Measurements from ENCODE around the gene SAYSD1.

The SAYSD1 gene

DNA sequence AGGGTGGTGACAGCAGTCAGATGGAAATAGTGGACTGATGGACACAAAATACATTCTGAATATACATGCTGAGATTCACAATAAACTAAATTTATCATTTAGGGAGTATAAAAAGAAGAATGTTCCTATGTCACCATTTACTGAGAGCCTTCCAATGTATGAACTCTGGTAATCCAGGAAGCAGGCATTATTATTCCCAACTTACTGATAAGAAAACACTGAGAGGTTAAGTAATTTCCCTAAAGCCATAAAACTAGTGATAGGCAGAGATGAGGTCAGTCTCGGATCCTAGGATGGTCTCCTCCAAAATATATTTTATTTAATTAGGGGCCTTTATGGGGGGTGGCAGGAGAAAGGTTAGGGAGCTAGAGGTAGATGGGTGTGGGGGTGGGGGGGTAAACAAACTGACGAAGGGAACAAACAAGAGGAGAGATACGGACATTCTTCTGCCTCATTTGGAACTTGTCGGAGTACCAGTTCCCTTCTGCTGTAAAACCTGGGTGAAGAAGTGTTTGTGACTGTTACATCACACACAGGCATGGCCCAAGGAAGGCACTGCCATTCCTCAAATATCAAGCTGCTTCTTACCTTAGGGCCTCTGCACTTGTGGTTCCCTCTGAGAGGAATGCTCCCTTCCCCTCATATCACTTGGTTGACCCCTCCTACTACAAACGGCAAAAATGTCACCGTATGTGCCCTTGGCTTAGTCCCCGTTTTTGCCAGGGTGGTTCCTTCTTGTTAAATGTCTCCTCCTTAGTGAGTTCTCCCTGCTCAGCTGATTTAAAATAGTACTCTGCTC is 6.7 kb downstream of the SAYSD1 start:
- no peak for DNase-seq (ENCODE audit: low read depth in 1 of 2, low spot score in 1 of 2)

DNA sequence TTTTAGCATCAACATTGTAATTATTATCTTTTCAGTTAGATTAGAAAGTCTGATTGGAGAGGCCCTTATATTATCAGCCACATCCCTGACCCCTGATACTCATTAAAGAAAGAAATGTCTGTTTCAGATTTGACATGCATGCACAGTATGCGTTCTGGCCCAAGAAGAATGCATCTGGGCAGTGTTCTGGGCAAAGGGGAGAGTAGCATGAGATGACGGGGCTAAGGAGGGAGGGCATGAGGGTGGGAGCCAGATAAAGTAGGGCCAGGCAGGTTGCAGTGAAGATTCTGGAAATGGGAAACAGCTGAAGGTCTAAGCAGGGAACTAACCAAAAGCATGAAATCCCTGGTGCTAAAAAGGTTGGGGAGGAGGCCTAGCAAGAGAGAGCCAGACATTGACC is 7.3 kb downstream of the SAYSD1 start:
- no peak for DNase-seq (ENCODE audit: low read depth in 1 of 2, low spot score in 1 of 2)

DNA sequence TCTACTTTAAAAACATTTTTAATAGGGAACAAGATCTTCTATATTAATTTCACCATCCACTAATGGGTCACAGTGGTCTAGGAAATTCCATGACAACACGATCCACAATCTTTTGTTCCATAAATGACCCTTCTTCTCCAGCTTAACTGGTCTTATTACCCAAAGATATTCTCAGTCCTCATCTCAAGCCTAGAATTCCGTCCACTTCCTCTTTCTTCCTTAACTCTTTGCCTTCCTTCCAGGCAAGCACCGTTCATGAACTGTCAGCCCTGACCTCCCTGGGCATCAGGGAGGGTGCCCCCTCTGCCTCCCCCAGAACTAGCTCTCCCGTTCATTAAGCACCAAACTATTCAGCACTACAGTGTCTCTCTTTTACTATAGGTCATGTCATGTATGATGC is 8.0 kb downstream of the SAYSD1 start:
- no peak for DNase-seq (ENCODE audit: low read depth in 1 of 2, low spot score in 1 of 2)

DNA sequence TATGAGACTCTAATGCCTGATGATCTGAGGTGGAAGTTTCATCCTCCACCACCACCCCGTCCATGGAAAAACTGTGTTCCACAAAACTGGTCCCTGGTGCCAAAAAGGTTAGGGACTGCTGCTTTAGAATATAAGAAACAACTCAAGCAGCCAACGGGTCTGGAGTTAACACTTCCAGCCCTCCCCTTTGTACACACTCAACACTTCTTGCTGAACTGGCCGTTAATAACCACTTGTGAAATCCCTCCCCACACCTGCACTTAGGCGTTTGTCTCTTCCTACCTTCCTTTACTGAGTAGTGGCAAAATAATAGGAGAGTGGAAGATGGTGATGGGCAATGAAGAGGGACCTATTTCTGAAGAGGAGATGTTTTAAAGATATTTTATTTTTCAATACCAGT is 10.5 kb downstream of the SAYSD1 start:
- DNase-seq (ENCODE audit: low read depth in 1 of 2, low spot score in 1 of 2): no peak

DNA sequence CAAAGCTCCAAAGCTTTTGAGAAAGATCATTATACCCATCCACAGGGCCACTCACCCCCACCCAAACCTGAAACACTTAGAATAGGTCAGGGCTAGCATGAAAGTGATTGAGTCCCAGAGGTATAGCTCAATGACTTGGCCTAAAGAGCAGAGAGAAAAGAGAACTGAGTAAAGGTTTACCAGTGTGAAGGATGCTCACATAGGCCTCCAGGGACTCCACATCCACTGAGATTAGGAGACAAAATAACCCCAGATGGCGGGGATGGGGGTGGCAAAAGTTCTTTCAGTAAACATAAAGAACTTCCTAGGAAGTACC is 12.2 kb downstream of the SAYSD1 start:
- no peak for DNase-seq (ENCODE audit: low read depth in 1 of 2, low spot score in 1 of 2)

DNA sequence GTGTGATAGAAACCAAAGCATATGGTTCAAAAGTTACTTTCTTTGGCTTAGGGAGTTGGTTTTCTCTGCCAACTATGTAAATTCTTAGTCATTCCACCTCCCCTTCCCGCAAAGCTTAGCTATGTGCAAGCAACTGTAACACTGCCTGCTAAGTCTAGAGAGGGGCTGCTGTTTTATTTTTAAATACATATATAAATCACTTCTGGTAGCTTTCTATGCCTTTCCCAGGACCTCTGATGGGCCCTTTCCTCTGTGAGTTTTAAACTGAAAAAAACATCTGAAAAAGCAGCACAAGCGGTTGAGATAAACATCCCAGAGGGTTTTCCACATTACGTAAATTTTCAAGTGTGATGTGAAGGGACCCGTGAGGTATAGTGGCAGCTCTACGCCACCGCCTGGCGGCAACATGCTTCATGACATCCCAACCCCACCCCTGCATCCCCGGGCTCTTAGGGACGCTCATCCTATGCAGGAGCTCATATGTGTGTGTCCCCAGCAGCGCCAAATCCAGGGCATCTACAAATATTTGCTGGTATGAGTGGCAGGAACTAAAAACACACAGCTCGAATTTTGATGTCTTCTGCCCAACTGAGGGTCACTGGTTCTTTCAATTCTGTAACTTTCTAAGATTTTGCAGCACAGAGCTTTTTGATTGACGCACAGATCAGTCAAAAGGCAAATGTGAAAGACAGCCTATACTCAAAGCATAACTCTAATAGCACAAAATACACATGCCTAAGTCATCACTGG is 12.7 kb downstream of the SAYSD1 start:
- DNase-seq (ENCODE audit: low read depth in 1 of 2, low spot score in 1 of 2): no peak

DNA sequence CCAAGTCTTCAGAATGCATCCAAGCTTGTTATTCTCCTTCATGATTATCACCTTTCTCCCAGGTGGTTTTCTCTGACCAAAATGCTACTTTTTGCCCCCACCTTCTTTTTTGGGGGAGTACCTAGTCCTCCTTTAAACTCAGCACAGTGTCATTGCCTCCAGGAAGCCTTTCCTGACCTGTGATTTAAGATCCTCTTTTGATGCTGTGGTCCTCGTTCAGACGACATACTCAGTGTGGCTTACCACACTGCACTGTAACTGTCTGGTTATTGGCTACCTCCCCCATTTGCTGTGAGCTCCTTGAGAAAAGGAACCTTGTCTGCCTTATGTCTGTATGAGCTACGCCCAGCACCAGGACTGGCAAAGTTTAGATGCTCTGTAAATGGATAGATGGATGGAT is 14.6 kb downstream of the SAYSD1 start:
- no peak for DNase-seq (ENCODE audit: low read depth in 1 of 2, low spot score in 1 of 2)

DNA sequence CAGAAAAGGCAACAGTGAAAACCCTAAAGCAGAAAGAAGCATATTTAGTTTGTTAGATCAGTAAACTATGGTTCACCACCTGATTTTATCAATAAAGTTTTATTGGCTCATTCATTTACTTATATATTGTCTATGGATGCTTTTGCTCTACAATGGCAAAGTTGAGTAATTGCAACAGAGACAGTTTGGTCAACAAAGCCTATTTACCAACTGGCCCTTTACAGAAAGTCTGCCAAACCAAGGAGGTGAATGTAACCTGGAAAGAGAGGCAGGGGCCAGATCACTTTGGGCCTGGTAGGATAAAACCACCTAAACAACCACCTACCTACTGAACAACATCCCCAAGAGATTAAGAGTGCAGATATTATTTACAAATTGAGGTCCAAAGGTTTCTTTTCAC is 19.4 kb downstream of the SAYSD1 start:
- DNase-seq (ENCODE audit: low read depth in 1 of 2, low spot score in 1 of 2): no peak

DNA sequence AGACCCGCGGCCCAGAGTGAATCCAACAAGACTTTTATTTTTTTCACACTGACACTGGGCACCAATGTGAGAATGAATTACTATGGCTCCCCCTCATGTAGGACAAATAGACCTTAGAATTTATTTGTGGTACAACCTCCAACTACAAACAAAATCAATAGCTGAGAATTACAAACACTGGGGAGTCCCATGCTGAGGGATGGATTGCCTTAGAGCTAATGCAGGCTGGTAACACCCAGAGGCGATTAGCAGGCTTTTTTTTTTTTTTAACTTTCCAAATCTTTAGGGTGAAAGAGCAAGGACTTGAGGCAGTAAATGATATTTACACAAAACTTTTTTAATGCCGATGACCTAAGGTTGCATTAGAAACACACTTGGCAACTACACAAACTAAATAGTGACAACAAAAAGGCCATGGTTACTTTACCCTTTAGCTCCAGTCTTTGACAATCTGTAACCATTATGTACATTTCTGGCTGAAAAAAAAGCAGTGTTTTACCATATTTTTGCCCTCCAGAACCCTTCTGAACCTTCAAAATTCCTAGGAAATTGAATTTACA is 21.8 kb downstream of the SAYSD1 start:
- DNase-seq (ENCODE audit: low read depth in 1 of 2, low spot score in 1 of 2): no peak

DNA sequence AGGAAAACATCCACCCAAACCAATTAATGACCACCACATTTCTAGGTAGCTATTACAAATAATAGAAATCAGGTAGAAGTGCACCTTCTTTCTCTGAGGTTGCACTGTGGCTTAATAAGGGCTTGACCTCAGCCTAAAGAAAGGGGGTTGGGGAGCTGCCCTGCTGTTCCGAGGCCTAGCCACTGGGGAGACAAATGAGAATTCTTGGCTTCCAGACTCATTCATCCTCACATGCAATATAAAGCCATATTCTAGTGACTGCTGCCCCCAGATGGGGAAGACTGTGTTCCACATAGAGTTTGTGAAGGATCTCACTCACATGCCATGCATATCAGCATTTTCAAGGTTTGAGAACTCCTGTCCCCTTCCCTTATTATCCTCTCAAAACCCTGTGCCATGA is 22.9 kb downstream of the SAYSD1 start:
- DNase-seq (ENCODE audit: low read depth in 1 of 2, low spot score in 1 of 2): no peak

DNA sequence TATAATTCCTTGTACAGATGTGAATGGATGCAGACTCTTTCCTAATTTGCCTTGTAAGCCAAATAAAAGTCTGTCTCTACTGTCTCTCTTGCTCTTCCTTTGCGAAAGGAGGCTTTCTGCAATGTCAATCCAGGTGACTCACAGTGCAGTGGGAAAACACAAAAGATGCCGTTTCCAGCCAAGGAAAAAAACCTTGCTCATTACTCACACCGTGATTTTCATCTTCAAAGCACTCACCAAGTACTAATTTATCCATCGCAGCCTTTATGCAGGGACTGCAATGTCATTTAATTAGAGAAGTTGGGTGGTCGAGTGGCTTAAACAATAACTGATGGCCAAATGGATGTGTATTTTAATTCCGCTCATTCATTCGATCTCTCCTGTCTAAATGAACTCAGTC is 23.8 kb downstream of the SAYSD1 start:
- no peak for DNase-seq (ENCODE audit: low read depth in 1 of 2, low spot score in 1 of 2)

DNA sequence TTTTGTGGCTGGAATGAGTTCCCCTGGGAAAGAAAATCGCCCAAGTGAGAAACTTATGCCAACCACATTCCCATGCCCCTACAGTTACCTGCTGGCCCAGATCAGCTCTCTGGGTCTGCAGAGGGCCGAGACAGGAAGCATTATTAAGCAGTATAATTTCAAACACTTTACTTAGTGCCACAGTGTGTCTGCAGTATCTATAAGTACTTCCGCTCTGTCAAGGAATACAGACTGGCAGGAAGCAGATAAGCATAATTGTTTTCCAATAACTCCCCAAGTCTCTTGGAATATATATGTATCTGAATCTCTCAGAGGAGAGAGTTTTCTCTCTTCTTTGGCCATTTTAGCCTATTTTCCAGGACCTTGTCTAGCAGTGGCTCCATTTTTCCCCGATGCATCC is 24.9 kb downstream of the SAYSD1 start:
- no peak for DNase-seq (ENCODE audit: low read depth in 1 of 2, low spot score in 1 of 2)

DNA sequence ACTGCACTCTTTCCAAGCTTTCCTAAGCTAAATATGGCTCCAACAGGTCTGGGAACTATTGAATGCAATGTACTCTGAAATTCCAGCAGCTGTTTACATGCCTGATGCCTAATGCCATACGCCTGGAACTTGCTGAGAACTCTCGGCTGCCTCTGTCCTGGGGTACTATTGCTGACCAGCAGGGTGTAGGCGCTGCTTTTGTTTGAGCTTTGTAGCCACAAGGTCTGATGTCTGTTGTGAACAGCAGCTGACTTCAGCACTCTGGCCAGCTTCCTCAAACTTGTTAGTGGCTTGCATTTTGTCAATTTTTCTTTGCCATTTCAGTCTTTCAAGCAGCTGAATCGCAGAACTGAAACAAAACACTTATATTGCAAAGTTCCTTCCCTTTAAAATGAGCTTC is 26.7 kb downstream of the SAYSD1 start:
- DNase-seq (ENCODE audit: low read depth in 1 of 2, low spot score in 1 of 2): no peak

DNA sequence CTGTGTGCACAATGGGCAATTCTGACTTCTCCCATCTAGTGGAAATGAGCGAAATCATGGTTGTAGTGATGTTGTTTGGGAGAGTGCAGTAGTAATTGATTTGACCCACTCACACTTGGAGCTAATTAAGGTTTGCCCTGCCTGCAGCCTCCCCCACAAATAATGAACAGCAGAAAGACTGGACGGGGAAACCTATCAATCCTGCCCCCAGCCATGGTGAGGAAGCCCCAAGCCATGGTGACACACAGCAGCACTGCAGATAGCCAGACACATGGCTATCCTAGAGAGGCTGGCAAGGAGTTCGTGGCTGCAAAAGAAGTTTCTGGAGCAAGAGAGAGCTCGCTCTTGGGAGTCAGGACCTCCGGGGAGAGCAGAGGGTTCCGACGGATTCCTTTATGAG is 27.8 kb downstream of the SAYSD1 start:
- DNase-seq (ENCODE audit: low read depth in 1 of 2, low spot score in 1 of 2): no peak

DNA sequence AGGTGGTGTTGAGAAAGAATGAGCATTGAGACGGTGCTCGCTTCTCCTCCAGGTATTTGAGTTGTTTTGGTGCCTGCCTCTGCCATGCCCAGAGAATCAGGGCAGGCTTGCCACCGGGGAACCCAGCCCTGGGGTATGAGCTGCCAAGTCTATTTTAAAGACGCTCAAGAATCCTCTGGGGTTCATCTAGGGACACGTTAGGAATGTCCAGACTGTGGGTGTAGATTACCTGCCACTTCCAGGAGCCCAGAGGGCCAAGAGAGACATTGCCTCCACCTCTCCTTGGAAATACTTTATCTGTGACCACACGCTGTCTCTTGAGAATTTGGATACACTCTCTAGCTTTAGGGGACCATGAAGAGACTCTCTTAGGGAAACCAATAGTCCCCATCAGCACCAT is 28.3 kb downstream of the SAYSD1 start:
- no peak for DNase-seq (ENCODE audit: low read depth in 1 of 2, low spot score in 1 of 2)

DNA sequence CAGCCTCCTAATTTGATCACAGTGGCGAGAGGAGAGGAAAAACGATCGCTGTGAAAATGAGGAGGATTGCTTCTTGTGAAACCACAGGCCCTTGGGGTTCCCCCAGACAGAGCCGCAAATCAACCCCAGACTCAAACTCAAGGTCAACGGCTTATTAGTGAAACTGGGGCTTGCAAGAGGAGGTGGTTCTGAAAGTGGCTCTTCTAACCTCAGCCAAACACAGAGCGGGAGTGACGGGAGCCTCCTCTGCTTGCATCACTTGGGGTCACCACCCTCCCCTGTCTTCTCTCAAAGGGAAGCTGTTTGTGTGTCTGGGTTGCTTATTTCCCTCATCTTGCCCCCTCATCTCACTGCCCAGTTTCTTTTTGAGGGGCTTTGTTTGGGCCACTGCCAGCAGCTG is 28.7 kb downstream of the SAYSD1 start:
- no peak for DNase-seq (ENCODE audit: low read depth in 1 of 2, low spot score in 1 of 2)

DNA sequence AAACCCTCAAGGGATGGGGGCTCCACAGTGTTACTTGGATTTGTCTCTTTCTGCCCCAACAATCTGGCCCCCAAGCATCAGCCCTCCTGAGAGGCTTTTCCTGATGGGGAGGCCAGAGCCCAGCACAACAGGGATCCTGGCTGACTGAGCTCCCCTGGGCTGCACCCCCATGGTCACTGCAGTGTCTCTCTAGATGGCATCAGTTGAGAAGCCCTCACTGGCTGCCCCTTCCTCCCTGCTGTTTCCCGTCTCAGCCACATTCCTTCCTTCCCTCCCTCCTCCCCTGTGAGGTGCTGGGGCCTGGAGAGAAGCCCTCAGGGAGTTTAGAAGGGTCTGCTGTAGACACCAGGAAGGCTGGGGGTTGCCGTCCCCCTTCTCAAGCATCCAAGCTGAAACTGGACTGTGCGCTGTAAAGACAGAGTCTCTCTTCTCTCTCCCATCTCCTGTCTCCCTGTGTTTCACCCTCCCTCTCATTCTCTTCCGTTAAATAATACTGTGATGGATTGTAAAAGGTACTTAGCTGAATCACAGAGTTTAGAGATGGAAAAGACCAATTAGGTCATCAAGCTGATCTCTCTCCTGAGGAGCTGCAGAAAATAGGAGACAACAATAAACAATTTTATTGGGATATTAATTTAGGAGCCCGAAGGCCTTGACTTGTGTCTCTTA is 29.7 kb downstream of the SAYSD1 start:
- DNase-seq (ENCODE audit: low read depth in 1 of 2, low spot score in 1 of 2): no peak

DNA sequence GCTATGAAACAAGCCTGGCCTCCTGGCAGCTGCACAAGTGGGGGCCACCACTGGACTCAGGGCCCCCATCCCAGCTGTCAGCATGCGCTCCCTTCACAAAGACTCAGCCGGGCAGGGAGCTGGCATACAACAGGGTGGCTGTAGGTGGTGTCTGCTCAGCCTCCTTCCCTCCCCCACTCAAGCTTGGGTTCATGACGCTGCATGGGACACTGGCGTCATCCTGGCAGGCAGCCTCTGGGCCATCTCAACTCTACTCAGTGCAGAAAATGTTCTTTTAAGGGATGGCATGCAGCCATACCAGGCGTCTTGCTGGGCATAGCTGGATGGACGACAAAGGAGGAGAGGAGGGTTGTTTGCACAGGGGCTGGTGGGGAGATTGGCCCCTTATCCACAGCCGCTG is 30.5 kb downstream of the SAYSD1 start:
- no peak for DNase-seq (ENCODE audit: low read depth in 1 of 2, low spot score in 1 of 2)

DNA sequence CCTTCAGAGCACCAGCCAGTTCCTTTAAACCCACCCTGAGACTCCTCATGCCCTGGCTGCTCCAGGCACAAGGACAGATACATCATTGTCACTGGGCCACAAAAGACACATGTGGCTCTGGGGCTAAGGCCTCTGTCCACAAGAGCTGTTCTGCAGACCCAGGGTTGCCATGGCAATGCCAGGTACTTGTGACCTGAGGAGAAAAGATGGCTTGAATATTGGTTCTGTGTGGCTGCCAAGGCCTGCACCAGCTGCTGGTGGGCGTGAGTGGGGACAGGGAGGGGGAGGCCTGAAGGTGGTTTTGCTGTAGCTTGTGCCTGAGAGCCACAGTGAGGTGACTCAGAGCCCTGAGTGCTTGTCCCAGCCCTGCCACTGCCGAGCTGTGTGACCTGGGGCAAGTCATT is 31.8 kb downstream of the SAYSD1 start:
- DNase-seq (ENCODE audit: low read depth in 1 of 2, low spot score in 1 of 2): no peak

DNA sequence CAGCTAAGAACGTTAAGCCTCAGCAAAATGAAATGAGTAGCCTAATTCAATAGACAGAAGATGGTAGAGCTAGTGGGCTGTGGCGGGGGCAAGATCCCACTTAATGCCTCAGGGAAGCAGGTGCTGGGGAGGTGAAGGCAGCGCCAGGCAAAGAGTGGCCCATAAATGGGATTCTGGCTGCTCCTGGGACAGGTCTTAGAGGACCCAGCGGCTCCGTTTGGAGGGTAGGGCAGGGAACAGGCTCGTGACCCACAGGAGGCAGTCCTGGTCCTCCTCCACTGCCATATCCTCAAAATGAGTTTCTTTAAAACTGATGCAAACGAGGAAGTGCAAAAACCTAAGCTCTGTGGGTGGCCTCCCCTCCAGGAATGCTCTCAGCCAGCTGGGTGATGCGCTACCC is 32.7 kb downstream of the SAYSD1 start:
- DNase-seq (ENCODE audit: low read depth in 1 of 2, low spot score in 1 of 2): no peak

DNA sequence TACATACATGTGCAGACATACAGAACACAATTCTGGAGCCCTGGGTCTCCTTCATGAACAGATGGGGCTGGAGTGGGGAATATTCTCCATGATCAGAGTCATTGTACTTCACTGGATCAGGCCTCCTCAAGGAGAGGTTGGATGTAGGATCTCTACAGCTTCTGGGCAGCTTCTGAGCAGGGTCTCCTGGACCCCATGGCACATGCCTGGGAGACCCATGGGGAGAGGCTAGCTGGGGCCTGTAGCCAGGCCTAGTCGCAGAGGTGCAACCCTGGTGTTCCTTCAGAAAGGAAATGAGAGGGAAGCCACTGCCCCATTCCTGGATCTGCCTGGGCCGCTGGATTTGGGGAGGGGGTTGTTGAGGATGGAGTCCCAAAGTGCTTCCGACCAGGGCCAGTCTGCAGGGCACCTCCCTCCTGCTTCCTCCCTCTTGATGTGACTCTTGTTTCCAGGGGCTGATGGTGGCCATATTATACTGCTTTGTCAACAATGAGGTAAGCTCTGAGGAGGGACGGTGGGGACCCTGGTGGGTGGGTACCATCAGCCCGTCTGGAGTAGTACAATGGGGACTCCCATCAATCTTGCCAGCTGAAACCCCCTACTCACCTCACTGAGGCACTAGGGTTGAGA is 34.6 kb downstream of the SAYSD1 start:
- no peak for DNase-seq (ENCODE audit: low read depth in 1 of 2, low spot score in 1 of 2)
